Gastrocnemius medialis (tissue), 4 donors: Measurements from ENCODE around the gene ADAMTSL3.

Source experiments
- CTCF ChIP-seq, 5 experiments: fragments of 450-650 bp in 3 of 5; fragments of 200-600 bp in 2 of 5; sonication (generic) in 2 of 5; IDR thresholded peaks in 4 of 5; conservative IDR thresholded peaks in 1 of 5; 1 replicate in 4 of 5; 2 replicates in 1 of 5; pipeline ENCODE4 v1.5.1; 2016 to 2019; ENCODE audit warnings: antibody characterized with exemption in 5 of 5, mild to moderate bottlenecking in 3 of 5, moderate library complexity in 3 of 5
- POLR2A ChIP-seq, 2 donors: fragments of 450-650 bp; IDR thresholded peaks; one replicate each; pipeline ENCODE4 v1.6.1; 2017; ENCODE audit warnings: antibody characterized with exemption in 2 of 2, mild to moderate bottlenecking in 2 of 2, moderate library complexity in 2 of 2

GRCh38 chr15:83977992-83978391, 324.1 kb downstream of the ADAMTSL3 start:
- TF ChIP-seq POLR2A (IDR thresholded peaks at IDR 0.05) (no peak), CTCF (IDR thresholded peaks at IDR 0.05 in 4 of 5, conservative IDR thresholded peaks at IDR 0.05 in 1 of 5) (no peak)
